Raji (cell line): ENCODE data around the gene NUTM1.

Source experiments
- POLR2A ChIP-seq: IDR thresholded peaks from 2 replicates; pipeline ENCODE4 v1.6.1; 2011; ENCODE audit warnings: low read depth, low read length, control low read depth; ENCODE audit not compliant: insufficient read depth

Gene NUTM1

GRCh38 chr15:34373951-34374350 is 30.8 kb downstream of the NUTM1 start:
- no peak for TF ChIP-seq POLR2A

GRCh38 chr15:34374816-34375215 is 31.7 kb downstream of the NUTM1 start:
- TF ChIP-seq POLR2A: no peak

- no peak for TF ChIP-seq POLR2A
These were observed 33.7 kb downstream of the NUTM1 start for GRCh38 chr15:34376856-34377255.
